Activated CD4-positive, CD25-positive, alpha-beta regulatory T cell treated with anti-CD3 and anti-CD28 coated beads, Interleukin-2, amount 50 U/mL, for 24 hours (primary cell): ENCODE data around the gene REXO4.

Experiments
- ATAC-seq, 2 donors: fragments of 150-1000 bp; cut with Tn5 transposase; one replicate each; pipeline ENCODE4 v1.10.0; 2021; ENCODE audit warnings: mild to moderate bottlenecking in 1 of 2, moderate library complexity in 1 of 2

REXO4 gene

DNA sequence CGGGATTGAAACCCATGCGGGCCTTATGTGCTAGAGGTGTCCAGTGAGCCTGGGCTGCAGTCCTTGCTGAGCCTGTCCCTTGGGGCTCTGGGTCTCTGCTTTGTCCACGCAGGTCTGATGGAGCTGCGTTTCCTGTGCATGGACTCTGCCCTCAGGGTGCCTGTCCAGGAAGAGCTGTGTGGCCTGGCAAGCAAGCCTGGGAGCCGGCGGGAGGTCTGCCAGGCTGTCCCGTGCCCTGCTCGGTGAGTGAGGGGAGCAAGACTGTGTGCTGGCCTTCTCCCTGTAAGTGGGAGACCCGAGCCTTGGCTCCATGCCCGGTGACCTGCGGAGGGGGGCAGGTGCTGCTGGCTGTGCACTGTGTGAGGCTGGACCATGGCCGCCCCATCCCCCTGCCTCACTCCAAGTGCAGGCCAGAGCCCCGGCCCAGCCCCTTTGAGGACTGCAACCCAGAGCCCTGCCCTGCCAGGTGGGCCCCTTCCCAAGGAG is 30.7 kb upstream of the REXO4 start:
- no peak for ATAC-seq

DNA sequence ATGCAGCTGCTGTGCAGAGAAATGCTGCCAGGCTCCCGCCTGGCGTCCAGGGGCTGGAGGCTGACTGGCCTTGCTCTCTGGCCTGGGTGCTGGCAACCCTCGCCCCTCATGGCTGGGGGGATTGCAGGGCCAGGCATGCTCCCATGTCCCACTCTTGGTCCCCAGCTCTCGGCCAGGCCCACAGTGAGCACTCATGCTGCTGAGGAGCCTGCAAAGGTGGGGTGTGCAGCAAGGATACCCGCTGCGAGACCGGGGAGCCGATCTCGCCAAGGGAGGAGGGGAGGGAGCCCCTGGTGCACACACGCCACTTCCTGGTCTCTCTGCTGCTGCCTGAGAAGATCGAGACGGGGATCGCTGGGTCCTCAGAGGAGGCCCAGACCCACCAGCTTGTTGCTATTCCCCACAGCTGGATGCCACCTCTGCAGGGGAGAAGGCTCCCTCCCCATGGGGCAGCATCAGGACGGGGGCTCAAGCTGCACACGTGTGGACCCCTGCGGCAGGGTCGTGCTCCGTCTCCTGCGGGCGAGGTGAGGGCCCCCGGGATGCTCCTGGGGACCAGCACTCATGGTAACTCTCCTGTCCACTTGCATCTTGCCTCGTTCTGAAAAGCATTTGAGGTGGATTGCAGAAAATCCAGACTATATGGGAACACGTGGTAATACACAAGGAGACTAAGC is 27.6 kb upstream of the REXO4 start:
- no peak for ATAC-seq

DNA sequence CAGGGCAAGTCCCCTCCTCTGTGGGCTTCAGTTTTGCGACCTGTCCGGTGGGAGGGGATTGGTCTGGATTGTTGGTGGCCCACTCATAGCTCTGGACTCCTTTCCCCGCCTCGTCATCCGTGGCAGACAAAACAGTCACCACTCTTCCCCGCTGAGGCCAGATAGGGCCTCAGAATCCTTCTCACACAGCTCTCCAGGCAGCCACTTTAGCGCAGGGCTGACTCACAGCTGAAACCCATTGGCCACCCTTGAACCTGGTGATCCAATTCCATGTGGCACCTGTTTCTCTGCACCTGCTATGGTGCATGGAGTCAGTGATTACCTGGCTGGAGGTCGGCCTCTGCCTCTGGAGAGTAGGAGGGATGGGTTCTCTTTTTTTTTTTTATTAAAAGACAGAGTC is 26.2 kb upstream of the REXO4 start:
- ATAC-seq, result no peak

DNA sequence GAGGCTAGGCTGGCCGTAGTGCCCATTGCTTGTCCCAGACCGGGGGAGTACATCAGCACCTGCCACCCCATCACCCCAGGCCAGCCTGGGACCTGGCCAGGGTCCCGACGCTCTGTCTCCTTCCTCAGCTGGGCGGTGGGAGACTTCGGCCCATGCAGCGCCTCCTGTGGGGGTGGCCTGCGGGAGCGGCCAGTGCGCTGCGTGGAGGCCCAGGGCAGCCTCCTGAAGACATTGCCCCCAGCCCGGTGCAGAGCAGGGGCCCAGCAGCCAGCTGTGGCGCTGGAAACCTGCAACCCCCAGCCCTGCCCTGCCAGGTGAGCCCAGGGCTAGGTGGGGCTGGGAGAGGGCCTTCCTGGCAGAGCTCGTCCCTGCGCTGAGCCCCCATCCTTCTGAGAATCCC is 25.4 kb upstream of the REXO4 start:
- no peak for ATAC-seq

DNA sequence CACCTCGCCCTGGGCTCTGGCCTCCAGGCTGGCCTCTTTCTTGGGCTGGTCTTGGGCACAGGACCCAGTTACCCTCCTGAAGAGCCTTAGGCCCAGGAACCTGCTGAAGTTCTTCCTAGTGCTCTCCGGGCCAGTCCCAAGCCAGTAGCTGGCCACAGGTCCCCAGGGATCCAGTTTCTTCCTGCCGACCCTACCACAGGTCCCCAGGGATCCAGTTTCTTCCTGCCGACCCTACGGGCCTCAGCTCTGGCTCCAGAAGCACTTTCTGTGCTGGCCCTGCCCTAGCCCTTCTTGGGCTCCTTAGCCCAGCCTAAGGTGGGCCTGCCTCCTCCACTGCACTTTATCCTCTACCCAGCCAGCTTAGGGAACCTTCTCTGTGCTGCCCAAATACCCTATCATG is 23.8 kb upstream of the REXO4 start:
- no peak for ATAC-seq

DNA sequence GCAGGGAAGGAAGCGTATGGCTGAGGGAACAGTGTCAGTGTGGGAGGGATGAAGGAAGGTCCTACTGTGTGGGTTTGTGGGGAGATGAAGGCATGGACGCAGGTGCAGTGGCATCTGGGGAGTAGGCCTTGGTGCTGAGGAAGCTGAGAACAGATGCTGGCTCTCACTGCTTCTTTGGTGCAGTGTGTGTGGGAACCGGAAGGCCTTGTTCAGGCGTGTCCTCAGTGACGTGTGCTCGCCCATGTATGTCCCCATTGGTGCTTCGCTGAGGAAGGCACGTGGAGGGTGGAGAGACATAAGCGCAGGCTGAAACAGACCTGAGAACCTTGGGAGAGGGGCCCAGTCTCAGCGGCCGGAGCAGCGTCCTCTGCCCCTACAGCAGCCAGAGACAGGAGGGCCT is 23.1 kb upstream of the REXO4 start:
- no peak for ATAC-seq

DNA sequence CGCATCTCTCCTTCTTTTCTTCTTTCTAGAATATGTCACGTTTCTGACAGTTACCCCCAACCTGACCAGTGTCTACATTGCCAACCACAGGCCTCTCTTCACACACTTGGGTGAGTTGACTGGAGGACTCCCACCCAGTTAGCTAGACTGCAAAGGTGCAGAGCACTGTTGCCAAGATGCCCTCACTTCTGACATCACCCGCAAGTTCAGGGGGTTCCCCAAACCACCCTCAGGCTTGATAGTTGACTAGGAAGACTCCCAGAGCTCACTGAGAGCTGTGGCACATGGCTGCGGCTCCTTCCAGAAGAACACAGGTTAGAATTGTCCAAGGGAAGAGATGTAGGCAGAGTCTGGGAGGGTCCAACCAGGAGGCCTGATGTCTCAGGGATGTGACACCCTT is 21.5 kb upstream of the REXO4 start:
- no peak for ATAC-seq

DNA sequence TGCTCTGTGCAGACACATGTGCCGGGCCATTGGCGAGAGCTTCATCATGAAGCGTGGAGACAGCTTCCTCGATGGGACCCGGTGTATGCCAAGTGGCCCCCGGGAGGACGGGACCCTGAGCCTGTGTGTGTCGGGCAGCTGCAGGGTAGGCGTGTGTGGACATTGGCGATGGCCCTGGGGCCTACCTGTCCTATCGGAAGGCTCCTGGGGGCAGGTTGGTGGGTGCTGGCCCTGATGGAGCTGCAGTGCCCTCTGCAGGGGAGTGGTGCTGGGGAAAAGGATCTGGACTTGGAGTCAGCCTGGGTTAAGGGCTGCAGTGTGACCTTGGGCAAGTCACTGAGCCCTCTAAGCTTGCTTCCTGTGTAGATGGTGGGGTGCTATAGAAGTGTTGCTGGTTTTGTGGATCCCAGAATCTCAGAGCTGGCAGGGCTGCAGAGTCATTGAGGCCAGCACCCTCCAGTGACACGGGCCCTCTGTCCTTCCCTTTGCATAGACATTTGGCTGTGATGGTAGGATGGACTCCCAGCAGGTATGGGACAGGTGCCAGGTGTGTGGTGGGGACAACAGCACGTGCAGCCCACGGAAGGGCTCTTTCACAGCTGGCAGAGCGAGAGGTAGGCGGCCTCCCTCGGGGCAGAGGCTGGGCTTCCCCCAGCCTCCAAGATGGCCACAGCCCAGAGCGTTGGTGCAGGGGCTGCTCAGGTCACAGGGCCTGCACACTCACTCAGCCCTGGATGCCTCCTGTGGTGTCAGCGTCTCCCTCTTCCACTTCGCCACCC is 20.1 kb upstream of the REXO4 start:
- ATAC-seq, result no peak

DNA sequence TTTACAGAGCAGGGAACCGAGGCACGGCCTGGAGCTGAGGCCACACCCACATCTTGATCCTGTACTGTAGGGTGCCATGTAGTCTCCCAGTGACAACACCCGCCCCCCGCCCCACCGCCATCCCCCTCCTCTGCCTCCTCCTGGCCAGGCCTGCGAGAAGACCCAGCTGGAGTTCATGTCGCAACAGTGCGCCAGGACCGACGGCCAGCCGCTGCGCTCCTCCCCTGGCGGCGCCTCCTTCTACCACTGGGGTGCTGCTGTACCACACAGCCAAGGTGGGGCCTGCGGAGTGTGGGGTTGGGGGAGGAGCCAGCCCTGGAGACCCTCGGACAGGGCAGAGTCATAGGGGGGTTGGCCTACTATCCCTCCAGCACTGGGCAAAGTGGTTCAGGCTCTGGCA is 18.9 kb upstream of the REXO4 start:
- ATAC-seq, result no peak

DNA sequence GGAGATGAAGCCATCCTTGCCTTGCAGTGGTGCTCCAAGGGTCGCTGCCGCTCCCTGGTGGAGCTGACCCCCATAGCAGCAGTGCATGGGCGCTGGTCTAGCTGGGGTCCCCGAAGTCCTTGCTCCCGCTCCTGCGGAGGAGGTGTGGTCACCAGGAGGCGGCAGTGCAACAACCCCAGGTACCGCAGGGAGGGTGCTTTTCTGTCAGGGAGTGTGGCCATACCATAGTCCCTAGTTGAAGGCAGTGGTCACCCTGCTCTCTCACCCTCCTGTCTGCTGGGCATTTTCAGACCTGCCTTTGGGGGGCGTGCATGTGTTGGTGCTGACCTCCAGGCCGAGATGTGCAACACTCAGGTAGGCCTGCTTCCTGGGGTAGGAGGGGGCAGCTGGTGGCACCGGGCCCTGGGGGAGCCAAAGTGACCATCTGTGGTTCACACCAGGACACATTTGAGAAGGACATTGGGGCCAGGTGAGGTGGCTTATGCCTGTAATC is 15.6 kb upstream of the REXO4 start:
- no peak for ATAC-seq

DNA sequence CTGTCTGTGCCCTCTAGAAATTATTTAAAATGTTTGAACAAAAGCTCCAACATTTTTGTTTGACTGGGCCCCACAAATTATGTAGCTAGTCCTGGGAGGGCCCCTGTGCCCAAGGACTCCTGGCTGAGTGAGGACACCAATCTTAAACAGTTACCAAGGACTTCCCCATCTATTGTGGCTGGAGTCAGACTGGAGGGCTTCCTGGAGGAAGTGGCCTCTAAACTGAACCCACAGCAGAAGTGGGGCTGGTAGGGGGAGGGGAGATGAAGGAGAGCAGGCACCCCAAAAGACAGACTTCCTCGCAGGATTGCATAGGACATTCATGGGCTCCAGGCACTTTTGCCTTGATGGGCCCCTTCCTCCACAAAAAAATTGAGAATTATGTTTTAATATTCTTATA is 12.4 kb upstream of the REXO4 start:
- no peak for ATAC-seq

DNA sequence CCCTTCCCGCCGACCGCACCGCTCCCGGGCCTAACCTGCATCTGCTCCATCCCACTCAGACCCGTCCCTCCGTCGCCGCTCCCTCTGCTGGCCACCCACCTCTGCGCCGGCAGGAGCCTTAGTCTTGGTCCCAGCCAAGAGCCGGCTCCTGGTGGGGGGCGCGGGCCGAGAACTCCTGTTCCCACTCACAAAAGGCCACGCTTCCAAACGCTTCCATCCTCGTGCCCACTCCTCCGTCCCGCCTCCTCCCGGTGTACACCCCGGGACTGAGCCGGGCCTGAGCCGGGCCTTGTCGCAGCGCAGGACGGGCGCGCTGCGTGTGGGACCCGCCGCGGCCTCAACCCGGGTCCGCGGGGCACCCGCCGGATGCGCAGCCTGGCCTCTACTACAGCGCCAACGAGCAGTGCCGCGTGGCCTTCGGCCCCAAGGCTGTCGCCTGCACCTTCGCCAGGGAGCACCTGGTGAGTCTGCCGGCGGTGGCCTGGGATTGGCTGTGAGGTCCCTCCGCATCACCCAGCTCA is 11.9 kb upstream of the REXO4 start:
- peak in 1 of 2 donors; percentile 35 for ATAC-seq

DNA sequence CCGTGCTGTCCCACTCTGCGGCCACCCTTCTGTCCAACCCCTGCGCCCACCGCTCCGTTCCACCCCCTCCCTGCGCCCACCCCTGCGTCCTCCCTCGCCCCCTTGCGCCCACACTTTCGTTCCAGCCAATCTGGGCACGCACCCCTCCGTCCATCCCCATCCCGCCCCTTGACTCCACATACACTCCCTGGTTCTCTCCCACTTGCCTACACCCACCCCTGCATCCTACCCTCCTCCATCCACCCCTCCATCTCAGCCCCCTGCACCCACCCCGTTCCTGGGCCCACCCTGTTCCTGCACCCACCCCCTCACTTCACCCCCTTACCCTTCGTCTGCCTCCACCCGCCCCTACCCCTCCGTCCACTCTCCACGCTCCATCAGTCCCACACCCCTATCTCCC is 11.4 kb upstream of the REXO4 start:
- ATAC-seq, result no peak

DNA sequence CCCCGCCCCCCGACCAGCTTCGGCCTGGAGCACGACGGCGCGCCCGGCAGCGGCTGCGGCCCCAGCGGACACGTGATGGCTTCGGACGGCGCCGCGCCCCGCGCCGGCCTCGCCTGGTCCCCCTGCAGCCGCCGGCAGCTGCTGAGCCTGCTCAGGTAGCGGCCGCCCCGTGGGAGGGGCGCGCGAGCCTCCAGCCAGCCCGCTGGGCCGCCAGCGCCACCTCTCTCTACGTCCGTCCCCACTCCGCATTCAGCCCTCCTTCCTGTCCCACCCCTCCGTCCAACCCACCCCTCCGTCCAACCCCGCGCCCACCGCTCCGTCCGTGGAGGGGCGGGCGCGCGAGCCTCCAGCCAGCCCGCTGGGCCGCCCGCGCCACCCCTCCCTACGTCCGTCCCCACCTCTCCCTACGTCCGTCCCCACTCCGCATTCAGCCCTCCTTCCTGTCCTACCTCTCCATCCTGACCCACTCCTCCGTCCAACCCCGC is 10.8 kb upstream of the REXO4 start:
- peak in 1 of 2 donors; percentile 26 for ATAC-seq

DNA sequence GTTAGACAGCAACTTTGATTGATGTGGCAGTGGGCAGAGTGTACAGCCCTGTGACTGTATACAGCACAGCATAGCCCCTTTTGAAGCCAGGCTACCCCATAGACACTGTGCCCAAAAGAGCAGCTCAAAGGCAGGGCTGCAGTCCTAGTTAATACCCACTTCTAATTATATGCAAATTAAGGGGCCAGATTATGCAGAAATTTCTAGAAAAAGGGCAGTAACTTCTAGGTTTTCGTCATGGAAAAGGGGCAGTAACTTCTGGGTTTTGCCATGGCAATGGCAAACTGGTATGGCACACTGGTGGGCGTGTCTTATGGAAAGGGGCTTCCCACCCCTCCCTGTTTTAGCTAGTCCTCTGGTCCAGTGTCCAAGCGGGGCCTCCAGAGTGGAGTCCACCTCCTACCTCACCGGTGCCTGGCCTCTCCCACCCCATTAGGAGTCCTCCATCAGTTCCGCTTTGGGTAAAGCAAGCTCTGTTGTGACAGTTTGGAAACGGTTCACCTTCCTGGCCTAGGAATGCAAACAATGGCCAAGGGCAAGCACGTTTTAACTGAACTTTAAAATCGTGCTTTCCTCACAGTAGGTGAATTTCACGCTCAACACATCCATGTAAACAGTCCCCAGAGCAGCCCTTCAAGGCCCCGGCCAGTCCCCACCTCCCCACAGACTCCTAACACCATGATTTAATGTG is 10.0 kb upstream of the REXO4 start:
- no peak for ATAC-seq

DNA sequence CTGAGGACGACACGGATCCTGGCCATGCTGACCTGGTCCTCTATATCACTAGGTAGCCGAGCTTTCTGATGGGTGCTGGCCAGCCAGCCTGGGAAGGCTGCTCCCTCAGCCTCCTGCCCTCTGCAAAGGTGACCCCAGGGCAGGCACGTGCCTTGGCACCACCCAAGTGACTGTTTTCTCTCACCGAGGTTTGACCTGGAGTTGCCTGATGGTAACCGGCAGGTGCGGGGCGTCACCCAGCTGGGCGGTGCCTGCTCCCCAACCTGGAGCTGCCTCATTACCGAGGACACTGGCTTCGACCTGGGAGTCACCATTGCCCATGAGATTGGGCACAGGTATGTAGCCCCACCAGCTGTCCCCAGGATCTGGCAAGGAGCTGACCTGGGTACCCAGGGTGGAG is 8.2 kb upstream of the REXO4 start:
- ATAC-seq, result no peak

DNA sequence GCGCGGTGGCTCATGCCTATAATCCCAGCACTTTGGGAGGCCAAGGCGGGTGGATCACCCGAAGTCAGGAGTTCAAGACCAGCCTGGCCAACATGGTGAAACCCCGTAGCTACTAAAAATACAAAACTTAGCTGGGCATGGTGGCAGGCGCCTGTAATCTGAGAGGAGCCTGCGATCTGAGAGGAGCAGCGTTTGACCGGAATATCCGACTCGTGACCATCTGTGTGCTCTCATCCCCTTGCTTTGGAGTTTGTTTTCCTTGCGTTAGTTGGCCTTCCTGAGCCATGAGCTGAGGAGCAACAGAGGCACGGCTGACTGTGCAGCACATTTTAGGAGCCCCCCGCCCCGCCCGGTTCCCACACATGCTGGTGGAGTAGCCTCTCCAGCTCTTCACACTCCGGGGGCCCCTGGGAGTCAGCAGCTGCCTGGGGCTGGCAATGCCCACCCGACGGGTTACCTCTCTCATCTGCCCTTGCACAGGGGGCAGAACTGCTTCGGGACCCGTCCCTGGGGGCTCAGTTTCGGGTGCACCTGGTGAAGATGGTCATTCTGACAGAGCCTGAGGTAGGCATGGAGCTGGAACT is 7.3 kb upstream of the REXO4 start:
- no peak for ATAC-seq

DNA sequence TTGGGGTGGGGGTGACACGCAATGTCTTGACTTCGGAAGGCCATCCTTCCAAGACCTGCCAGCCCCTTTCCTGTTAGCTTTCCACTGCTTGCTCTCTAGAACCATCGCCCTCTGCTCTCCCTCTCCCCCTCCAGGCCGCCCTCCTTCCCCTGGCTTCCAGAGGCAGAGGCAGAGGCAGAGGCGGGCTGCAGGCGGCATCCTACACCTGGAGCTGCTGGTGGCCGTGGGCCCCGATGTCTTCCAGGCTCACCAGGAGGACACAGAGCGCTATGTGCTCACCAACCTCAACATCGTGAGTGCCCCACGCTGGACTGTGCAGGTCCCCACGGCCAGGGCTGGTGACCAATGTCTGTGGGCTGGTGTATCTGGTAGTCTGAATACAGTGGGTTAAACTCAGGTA is 6.4 kb upstream of the REXO4 start:
- ATAC-seq, result no peak

DNA sequence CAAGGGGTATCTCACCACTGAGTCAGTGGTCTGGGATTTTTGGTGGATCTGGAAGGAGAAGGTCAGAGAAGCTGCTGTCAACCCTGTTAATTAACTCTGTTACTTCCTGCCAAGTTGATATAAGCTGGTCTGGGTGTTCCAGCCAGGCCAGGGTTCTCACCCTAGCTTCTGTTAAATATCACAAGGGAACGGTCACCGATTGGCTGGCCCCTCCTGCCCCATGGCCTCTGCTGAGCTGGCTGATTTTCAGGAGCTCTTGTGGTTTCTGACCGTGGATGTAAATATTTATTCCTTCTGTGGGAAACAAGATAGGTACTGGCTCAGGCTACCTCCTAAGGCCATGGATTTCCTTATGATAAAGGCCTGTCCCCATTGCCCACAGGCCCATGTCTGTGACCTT is 5.4 kb upstream of the REXO4 start:
- ATAC-seq, result no peak

DNA sequence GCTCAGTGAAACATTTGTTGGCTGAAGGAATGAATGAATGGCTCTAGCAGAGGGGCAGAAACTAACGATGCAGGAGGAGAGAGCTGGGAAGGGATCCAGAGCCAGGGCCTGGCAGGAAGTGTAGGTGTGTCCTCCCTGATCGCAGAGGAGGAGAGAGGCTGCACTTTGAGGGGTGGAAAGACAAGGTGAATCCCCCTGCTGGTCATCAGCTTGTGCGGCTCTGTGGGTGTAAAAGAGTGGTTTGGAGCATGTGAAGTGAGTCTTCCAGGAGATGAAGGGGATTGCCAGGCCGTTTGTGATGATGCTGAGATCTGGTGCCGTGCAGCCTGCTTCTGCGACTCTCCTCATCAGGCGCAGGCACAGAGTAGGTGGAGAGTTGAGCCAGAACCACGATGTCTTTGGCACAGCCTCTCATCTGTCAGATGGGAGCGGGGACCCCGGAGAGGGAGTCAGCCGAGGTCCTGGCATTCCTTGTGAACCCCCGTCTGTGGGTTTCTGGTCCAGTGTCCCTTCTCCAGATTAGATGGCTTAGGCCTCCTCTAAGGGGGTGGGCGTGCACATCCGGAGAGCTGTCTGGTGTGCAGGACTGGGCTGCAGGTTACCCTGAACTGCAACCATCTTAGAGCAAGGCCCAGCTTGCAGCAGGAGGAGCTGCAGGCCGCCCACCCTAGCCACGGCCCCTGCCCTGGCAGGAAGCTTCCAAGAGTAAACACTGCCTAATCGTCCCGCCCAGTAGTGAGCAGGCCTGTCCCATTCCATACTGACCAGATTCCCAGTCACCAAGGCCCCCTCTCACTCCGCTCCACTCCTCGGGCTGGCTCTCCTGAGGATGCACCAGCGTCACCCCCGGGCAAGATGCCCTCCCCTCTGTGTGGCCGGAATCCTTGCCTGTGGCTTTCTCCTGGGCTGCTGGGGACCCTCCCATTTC is 4.1 kb upstream of the REXO4 start, which contains the start of gene ADAMTS13:
ADAMTS13 (plus strand) TSS at position 753 of the 928 bp plus-strand sequence; CDS start at position 830, 77 bp downstream.
- peak; percentile 18 to 37 for ATAC-seq

DNA sequence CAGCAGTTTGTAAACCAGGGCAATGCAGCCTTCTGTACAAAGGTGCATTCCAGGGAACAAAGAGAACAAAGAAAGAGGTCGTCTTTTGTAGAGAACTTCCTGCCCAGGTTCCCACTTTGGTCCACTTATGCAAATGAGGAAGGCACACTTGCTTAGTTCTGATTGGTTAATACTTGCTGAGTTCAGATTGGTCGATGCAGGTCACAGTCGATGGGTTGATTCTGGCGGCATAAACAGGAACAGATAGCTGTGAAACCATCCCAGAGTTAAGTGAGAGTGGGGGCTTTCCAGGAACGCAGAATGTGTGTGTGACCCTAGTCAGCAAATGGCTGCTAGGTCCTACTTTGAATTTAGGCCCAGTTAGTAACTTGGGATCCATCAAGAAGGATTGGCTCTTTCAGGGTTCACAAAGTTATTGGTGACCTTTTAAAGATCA is 2.6 kb upstream of the REXO4 start:
- no peak for ATAC-seq
